ENCODE data around the gene SCN4B.
A peak's percentile ranks its signal among the peaks of the same experiment; 100 is the strongest.
"Not testable (repeated sequence)": the region's sequence is repeated elsewhere in the genome, so short reads cannot be mapped to it uniquely, and the experiment has no call there.

Gene SCN4B, protein sequence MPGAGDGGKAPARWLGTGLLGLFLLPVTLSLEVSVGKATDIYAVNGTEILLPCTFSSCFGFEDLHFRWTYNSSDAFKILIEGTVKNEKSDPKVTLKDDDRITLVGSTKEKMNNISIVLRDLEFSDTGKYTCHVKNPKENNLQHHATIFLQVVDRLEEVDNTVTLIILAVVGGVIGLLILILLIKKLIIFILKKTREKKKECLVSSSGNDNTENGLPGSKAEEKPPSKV

DNA sequence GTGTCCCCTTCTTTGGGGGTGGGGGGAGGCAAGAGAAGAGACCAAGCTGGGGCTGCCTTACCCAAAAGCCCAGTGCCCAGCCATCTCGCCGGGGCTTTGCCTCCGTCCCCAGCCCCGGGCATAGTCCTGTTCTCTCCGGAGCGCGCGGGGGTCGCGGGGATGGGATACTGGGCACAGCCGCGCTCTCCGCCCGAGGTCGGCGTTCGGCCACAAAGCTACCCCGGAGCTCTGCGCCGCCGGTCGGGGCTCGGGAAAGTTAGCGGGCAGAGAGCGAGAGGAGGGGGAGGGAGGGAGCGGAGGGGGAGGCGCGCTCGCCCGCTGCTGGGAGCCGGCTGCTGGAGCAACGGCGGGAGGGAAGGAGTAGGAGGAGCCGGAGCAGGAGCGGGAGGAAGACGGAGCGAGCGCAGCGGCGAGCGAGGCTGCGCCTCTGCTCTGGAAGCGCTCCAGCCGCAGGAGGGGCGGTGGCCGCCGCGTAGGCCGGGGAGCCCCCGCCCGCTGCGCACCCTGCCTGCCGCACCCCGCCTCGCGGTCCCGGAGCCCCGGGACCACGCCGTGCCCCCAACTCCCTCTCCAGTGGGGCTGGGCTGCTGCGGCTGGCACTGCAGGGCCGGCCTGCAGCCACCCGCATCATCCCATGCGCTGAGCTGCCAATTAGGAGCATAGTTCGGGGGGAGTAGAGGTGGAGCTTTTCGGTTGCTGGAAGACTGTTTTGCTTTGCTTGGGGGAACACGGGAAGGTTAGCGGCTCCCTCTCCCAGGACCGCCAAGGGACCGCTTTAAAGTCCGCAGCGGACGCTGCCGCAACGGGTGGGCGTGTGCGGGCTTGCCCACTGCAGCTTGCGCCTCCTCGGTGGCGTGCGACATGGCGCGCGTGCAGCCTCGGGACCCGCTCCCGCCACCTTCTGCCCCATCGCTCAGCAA lies at the start of gene SCN4B:
TSS of gene SCN4B (minus strand) at position 272 of the 920 bp plus-strand sequence. CDS start at position 122, 150 bp downstream.
- DNase-seq (ENCODE audit: low read depth in 2 of 2) = peak in 1 of 2 donors; percentile 17

- no peak for DNase-seq (ENCODE audit: low read depth in 2 of 2)
Measured at GRCh38 chr11:118201966-118202365, 49.3 kb upstream of the SCN4B start.

DNA sequence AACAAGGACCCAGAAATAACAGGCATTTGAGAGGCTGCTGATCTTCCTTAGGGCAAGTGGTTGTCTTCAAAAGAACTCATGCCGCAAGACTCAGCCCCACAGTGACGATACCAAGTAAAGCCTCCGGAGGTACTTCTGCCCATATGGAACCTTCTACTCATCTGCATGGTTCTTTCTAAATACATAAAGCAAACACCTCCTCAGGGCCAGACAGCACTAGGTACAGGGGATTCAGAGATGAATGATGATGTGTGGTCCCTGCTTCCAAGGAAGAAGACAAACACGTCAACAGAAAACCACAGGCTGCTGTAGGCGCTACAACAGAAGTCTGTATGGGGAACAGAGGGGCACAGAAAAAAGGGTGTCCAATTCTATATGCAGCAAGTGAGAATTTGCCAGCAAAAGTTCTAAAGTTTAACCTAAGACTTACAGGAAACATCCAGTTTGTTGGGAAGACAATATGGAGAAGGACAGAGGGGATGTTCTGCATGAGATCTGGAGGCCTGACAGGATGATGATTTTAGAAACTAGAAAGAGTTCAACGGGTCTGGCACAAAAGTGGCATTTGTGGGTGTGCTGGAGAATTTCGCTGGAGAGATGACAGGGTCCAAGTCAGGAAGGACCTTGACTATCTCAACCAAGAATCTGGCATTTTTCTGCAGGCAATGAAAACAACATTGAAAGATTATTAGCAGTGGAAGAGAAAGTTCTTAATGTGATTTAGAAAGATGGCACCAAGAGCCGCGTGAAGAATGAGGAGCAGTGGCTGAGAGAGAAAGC lies 48.5 kb upstream of the SCN4B start:
- DNase-seq (ENCODE audit: low read depth in 2 of 2) = no peak

DNA sequence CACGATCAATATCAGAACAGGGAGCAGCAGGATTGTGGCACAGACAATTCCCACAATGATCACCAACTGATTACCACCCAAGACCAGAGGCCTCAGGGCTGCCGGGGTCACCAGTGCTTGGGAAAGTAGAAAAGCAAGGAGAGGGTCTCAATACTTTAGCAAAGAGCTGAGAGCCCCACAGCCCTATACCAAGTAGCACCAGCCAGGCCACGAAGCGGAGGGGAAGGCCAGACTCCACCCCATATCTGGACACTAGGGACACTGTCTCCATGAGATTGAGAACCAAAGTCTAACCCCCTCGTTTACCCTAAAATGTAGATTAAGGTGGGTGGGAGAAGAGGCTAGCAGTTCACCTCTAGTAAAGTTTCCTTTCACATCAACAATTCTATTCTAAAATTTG lies 47.9 kb upstream of the SCN4B start:
- DNase-seq (ENCODE audit: low read depth in 2 of 2) = no peak

DNA sequence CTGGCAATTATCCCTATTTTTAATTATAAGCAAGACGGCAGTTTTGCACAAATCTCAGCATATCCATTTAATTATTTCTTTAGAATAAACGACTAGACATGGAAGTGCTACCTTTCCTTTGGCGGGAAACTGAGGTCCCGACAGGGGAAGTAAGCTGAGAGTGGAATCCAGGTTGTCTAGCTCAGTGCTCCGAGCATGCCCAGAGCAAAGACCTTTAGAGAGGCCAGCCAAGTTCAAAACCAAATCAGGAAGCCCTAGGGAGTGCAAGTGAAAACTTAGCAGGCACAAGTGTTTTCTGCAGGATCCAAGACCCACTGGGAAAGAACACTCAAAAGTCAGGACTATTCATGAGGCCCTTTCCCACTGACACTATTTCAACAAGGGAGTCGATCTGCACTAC lies 46.5 kb upstream of the SCN4B start:
- DNase-seq (ENCODE audit: low read depth in 2 of 2) = no peak

DNA sequence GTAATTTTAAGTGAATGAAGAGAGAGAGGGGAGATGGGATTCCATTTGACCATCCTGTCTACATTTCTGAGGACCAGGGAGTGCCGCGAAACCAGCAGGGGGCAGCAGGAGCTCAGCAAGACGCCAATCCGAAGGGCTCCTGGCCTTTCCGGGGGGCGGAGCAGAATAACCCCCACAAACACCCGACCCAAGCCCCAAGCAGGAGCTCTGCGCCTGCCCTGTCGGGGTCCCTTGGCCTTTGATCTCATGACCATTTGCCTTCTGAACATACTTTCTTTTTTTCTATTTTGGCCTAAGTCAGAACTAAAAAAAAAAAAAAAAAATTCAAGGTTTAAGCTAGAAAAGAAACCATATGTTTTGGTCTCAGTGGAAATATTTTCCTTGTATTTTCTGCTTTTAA lies 45.7 kb upstream of the SCN4B start:
- DNase-seq (ENCODE audit: low read depth in 2 of 2) = peak; percentile 80 to 85

DNA sequence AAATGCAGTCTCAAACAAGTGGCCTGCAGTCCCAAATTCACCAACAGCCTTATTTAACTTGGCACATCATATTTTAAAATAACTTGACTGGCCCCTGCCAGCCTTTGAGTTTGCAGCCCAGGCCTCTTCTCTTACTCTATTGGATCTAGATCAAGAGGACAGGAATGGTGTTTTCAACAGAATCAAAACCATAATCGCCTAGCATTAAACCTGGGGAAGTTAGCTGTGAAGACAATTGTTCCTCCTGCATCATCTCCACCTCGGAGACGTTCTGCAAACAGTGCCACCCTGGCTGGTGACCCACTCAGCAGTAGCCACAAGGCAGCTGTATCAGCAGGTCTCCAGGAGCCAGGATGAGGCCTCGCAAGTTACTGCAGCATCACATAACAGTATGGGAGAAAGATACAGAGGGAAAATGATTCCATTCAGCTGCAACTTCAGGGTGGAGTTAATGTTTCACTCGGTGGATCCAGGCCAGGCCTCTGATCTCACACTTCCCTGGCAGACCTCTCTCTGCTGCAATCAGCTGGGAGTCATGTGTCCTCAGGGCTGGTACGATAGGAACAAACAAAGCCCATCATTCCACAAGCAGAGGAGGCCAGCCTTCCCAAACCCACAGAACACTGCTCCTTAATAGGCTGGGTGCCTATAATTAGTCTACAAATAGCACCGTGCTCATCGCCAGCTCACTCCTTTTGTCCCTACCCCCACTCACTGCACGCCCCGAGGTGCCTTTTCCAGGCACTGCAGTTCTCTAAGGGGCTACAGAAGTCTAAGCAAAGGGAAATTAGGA lies 42.4 kb upstream of the SCN4B start:
- no peak for DNase-seq (ENCODE audit: low read depth in 2 of 2)

DNA sequence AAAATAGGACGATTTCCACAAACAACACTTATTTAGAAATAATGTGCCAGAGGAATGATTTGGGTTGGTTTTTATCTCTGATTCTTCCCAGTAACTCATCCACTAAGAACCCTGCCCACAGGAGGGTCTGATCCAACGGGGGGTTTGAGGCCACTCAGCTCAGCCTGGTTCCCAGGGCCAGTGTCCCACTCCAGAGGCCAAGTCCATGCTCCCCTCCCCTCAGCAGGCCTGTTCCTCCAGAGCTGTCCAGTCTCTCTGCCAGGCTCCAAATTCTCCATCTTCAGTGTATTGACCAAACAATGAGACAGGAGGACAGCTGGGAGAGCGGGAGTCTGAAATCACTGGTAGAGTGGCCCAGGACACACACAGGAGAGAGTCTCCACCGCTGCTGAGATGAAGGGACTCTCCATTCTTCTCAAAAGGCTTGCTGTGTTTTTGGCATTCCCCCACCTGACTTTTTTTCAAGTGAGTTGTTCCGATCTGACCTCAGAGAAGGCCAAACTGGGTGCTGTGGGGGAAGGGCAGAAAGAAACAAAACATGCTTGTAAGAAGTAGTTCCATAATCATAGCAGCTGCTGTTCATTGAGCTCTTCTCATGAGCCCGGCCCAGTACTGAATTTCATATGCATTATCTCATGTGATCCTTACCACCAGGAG lies 41.4 kb upstream of the SCN4B start:
- no peak for DNase-seq (ENCODE audit: low read depth in 2 of 2)

GRCh38 chr11:118192817-118193216 lies 40.2 kb upstream of the SCN4B start:
- not testable (repeated sequence) for DNase-seq (ENCODE audit: low read depth in 2 of 2)

DNA sequence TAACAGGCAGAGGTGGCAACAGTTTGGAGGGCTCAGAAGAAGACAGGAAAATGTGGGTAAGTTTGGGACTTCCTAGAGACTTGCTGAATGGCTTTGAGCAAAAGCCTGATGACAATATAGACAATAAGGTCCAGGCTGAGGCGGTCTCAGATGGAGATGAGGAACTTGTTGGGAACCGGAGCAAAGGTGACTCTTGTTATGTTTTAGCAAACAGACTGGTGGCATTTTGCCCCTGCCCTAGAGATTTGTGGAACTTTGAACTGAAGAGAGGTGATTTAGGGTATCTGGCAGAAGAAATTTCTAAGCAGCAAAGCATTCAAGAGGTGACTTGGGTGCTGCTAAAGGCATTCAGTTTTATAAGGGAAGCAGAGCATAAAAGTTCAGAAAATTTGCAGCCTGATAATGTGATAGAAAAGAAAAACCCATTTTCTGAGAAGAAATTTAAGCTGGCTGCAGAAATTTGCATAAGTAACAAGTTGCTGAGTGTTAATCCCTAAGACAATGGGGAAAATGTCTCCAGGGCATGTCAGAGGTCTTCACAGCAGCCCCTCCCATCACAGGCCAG lies 38.4 kb upstream of the SCN4B start:
- DNase-seq (ENCODE audit: low read depth in 2 of 2) = not testable (repeated sequence)

DNA sequence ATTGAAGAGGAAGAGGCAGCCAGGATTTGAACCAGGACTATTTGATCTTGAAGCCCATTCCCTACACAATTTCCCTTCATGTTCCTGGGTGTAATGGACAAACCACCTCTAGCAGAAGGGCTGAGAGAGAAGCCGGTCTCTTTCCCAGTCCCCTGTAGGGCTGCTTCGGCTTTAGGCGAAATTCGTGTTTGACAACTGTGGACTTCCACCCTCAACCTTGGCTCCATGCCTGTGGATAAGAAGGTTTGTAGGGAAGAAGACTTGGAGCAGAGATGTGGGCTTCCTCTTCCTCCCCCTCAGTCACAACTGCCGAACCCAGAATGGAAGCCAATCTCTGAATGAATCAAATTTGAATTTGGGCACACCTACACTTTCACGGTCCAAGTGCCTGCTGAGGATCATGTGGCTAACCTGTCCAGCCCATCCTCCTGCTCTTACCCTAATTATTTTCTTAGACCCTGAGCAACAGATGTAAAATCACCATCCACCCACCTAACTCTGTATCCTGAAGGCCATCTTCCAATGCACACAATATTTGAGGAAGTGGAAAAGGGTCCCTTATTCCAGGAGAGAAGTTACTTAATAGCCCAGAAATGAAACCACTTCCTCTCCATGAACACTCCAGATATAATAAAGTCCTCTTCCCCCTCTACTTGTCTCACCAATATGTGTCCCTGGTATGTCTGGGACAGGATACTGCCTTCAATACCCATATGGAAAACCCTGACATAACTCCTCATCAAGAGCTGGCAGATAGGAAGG lies 33.9 kb upstream of the SCN4B start:
- DNase-seq (ENCODE audit: low read depth in 2 of 2) = no peak

DNA sequence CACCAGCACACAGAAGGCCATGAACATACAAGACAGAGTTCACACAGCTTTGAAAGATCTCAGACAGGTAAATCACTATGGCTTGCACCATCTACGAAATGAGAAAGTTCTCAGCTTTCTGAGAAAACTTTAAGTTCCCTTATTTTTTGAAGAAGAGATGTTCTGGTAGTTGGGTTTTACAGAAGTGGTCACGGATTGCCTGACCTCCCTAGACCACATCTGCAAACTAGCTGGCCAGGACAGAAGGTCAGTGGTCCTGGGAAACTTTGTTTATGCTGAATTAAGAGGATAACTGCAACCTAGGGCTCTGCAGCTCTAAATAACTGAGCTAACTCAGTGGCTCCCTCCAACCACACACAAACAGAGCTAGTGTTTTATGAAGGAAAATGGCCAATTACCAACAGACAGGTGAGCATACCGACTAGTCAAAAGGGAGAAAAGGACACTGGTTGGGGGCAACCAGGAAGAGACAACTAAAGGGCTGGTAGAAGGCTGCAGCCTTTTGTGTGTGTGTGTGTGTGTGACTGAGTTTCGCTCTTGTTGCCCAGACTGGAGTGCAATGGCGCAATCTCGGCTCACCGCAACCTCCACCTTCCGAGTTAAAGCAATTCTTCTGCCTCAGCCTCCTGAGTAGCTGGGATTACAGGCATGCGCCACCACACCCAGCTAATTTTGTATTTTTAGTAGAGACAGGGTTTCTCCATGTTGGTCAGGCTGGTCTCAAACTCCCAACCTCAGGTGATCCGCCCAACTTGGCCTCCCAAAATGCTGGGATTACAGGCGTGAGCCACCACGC lies 32.4 kb upstream of the SCN4B start:
- no peak for DNase-seq (ENCODE audit: low read depth in 2 of 2)

DNA sequence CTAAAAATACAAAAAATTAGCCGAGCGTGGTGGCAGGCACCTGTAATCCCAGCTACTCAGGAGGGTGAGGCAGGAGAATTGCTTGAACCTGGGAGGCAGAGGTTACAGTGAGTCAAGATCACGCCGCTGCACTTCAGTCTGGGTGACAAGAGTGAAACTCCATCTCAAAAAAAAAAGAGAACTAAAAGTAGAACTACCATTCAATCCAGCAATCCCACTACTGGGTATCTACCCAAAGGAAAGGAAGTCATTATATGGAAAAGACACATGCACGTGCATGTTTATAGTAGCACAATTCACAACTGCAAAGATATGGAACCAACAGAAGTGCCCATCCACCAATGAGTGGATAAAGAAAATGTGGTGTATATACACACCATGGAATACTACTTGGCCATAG lies 31.1 kb upstream of the SCN4B start:
- not testable (repeated sequence) for DNase-seq (ENCODE audit: low read depth in 2 of 2)

DNA sequence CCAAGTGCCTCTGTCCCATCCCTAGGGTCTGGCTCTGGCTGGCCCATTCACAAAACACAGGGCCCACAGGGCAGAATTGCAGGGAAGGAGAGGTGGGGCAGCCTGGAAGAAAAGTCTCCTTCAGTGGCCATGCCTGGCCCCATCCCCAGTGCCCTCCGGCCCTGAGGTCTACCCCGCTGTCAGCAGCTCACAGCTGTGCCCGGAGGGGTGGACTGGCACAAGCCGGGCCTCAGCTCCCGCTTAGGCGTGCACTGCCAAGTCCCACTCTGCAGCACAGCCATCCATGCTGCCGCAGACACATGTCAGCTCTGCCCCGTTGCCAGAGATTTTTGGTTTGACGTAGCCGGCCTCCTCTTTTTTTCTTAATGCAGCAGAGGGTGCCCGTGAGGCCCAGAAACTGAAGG lies 27.7 kb upstream of the SCN4B start:
- DNase-seq (ENCODE audit: low read depth in 2 of 2) = no peak

- no peak for DNase-seq (ENCODE audit: low read depth in 2 of 2)
Measured at GRCh38 chr11:118176778-118177134, 24.1 kb upstream of the SCN4B start.

- no peak for DNase-seq (ENCODE audit: low read depth in 2 of 2)
Measured at GRCh38 chr11:118175993-118176777, 23.6 kb upstream of the SCN4B start, which contains the start of gene SCN2B. Gene SCN2B, minus strand, starts transcription at chr11:118176639. Its CDS starts 208 bp downstream, at chr11:118176431.

GRCh38 chr11:118175031-118175992 lies 22.7 kb upstream of the SCN4B start:
- DNase-seq (ENCODE audit: low read depth in 2 of 2) = no peak
